GM21447 (cell line): Measurements from ENCODE around the gene C4A.
"Not testable (repeated sequence)": the region's sequence is repeated elsewhere in the genome, so short reads cannot be mapped to it uniquely, and the experiment has no call there.

ENCODE experiments used
- ATAC-seq: cut with Tn5 transposase; IDR thresholded peaks from one replicate; pipeline ENCODE4 v1.9.1; 2021; ENCODE audit not compliant: unreplicated experiment

The C4A gene

GRCh38 chr6:31981744-31982143 is at the start of gene C4A:
C4A (plus strand) TSS chr6:31982057; CDS start chr6:31982108, 51 bp downstream.
- not testable (repeated sequence) for ATAC-seq

- ATAC-seq: not testable (repeated sequence)
Measured at GRCh38 chr6:31932137-31932536, 49.7 kb upstream of the C4A start.

- ATAC-seq: no peak
Measured at GRCh38 chr6:31933537-31933936, 48.3 kb upstream of the C4A start.

- no peak for ATAC-seq
Measured at GRCh38 chr6:31935021-31935420, 46.8 kb upstream of the C4A start.

GRCh38 chr6:31935823-31936222 is 46.0 kb upstream of the C4A start:
- no peak for ATAC-seq

GRCh38 chr6:31940256-31940664 is 41.6 kb upstream of the C4A start:
- ATAC-seq: no peak

GRCh38 chr6:31943742-31944141 is 38.1 kb upstream of the C4A start:
- ATAC-seq: no peak

- ATAC-seq: no peak
Measured at GRCh38 chr6:31945154-31945506, 36.7 kb upstream of the C4A start.

GRCh38 chr6:31945507-31946369 is 36.1 kb upstream of the C4A start, which contains the start of gene CFB:
CFB (plus strand) TSS chr6:31946095; CDS start chr6:31946222, 127 bp downstream.
- ATAC-seq: no peak

GRCh38 chr6:31946370-31946885 is 35.4 kb upstream of the C4A start:
- no peak for ATAC-seq

GRCh38 chr6:31947070-31947675 is 34.7 kb upstream of the C4A start:
- no peak for ATAC-seq

GRCh38 chr6:31947864-31948263 is 34.0 kb upstream of the C4A start:
- ATAC-seq: no peak

GRCh38 chr6:31948306-31948705 is 33.6 kb upstream of the C4A start:
- no peak for ATAC-seq

- ATAC-seq: no peak
Measured at GRCh38 chr6:31948753-31949413, 33.0 kb upstream of the C4A start.

- no peak for ATAC-seq
Measured at GRCh38 chr6:31949926-31950548, 31.8 kb upstream of the C4A start.

GRCh38 chr6:31952140-31952805 is 29.6 kb upstream of the C4A start:
- ATAC-seq: no peak

GRCh38 chr6:31952890-31953289 is 29.0 kb upstream of the C4A start:
- ATAC-seq: no peak

- no peak for ATAC-seq
Measured at GRCh38 chr6:31954511-31954910, 27.3 kb upstream of the C4A start.

- ATAC-seq: no peak
Measured at GRCh38 chr6:31956796-31957195, 25.1 kb upstream of the C4A start.

- ATAC-seq: no peak
Measured at GRCh38 chr6:31958412-31958740, 23.5 kb upstream of the C4A start.
